22Rv1 (cell line): ENCODE results near the gene RFWD3.

Experiments
- CTCF ChIP-seq: fragments of 450-650 bp; IDR thresholded peaks from 2 replicates; pipeline ENCODE4 v1.5.1; 2017; ENCODE audit warnings: mild to moderate bottlenecking
- ZFX ChIP-seq: fragments of 450-650 bp; IDR thresholded peaks from 2 replicates; pipeline ENCODE4 v1.6.1; 2017; ENCODE audit warnings: antibody characterized with exemption, borderline replicate concordance

GRCh38 chr16:74627506-74628220 is 39.0 kb downstream of the RFWD3 start:
- TF ChIP-seq CTCF (no peak), ZFX (no peak)
